ENCODE data around the gene KIAA0232.

DNA sequence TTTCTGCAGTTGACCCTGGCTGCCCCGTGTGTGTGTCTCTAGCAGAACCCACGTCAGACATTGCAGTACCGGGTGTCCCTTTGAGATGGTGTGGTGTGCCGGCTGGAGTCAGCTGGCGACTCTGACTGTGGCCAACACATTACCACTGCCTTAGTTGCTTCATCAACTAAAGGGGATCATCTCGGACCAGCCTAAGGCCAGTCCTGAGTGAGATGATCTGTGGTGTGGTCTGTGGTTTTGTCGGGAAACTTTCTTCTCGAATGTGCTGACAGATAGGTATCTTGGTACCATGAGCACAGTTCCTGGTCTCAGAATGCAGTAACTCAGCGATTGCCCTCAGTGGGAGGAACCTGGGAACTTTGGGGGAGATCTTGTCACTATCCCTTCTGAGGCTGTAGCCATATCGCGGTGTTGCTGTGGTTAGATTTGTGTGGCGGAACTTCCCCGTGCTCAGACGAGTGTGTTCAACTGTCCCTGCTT lies 142.9 kb downstream of the KIAA0232 start:
- TF ChIP-seq, protein P1, sequence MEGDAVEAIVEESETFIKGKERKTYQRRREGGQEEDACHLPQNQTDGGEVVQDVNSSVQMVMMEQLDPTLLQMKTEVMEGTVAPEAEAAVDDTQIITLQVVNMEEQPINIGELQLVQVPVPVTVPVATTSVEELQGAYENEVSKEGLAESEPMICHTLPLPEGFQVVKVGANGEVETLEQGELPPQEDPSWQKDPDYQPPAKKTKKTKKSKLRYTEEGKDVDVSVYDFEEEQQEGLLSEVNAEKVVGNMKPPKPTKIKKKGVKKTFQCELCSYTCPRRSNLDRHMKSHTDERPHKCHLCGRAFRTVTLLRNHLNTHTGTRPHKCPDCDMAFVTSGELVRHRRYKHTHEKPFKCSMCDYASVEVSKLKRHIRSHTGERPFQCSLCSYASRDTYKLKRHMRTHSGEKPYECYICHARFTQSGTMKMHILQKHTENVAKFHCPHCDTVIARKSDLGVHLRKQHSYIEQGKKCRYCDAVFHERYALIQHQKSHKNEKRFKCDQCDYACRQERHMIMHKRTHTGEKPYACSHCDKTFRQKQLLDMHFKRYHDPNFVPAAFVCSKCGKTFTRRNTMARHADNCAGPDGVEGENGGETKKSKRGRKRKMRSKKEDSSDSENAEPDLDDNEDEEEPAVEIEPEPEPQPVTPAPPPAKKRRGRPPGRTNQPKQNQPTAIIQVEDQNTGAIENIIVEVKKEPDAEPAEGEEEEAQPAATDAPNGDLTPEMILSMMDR (IDR thresholded peaks at IDR 0.05) = no peak
- TF ChIP-seq POLR2A (IDR thresholded peaks at IDR 0.05) = no peak
